ENCODE data around the gene NFS1. TPM values are rescaled to one million over a fixed set of nuclear protein-coding genes. Genes with fewer than 3 reads are reported as not detected.
"Not testable (repeated sequence)": the region's sequence is repeated elsewhere in the genome, so short reads cannot be mapped to it uniquely, and the experiment has no call there.

The NFS1 gene
- total RNA-seq, 1 donor from 2014 or later: 8.9 TPM

- DNase-seq (ENCODE audit: low read depth in 2 of 2): no peak
These were observed 30.9 kb upstream of the NFS1 start for GRCh38 chr20:35729836-35730582.

- DNase-seq (ENCODE audit: low read depth in 2 of 2): no peak
These were observed 30.2 kb upstream of the NFS1 start for GRCh38 chr20:35729283-35729807.

- no peak for DNase-seq (ENCODE audit: low read depth in 2 of 2)
These were observed 27.9 kb upstream of the NFS1 start for GRCh38 chr20:35726842-35727711.

GRCh38 chr20:35724321-35725230 lies 25.4 kb upstream of the NFS1 start:
- DNase-seq (ENCODE audit: low read depth in 2 of 2): no peak

- not testable (repeated sequence) for DNase-seq (ENCODE audit: low read depth in 2 of 2)
These were observed 24.6 kb upstream of the NFS1 start for GRCh38 chr20:35723652-35724320.

- not testable (repeated sequence) for DNase-seq (ENCODE audit: low read depth in 2 of 2)
These were observed 24.1 kb upstream of the NFS1 start for GRCh38 chr20:35723275-35723639.

- DNase-seq (ENCODE audit: low read depth in 2 of 2): no peak
These were observed 22.5 kb upstream of the NFS1 start for GRCh38 chr20:35721621-35722020.

- no peak for DNase-seq (ENCODE audit: low read depth in 2 of 2)
These were observed 22.1 kb upstream of the NFS1 start for GRCh38 chr20:35721219-35721618.

GRCh38 chr20:35720165-35721123 lies 21.3 kb upstream of the NFS1 start:
- no peak for DNase-seq (ENCODE audit: low read depth in 2 of 2)

- no peak for DNase-seq (ENCODE audit: low read depth in 2 of 2)
These were observed 20.6 kb upstream of the NFS1 start for GRCh38 chr20:35719717-35720116.

GRCh38 chr20:35718972-35719635 lies 20.0 kb upstream of the NFS1 start:
- DNase-seq (ENCODE audit: low read depth in 2 of 2): no peak

GRCh38 chr20:35718321-35718720 lies 19.2 kb upstream of the NFS1 start:
- DNase-seq (ENCODE audit: low read depth in 2 of 2): not testable (repeated sequence)

- DNase-seq (ENCODE audit: low read depth in 2 of 2): no peak
These were observed 17.2 kb upstream of the NFS1 start for GRCh38 chr20:35716330-35716729.

GRCh38 chr20:35715652-35716051 lies 16.5 kb upstream of the NFS1 start:
- no peak for DNase-seq (ENCODE audit: low read depth in 2 of 2)

- no peak for DNase-seq (ENCODE audit: low read depth in 2 of 2)
These were observed 15.0 kb upstream of the NFS1 start for GRCh38 chr20:35714127-35714526.

- not testable (repeated sequence) for DNase-seq (ENCODE audit: low read depth in 2 of 2)
These were observed 14.0 kb upstream of the NFS1 start for GRCh38 chr20:35713120-35713519.

GRCh38 chr20:35711588-35712209 lies 12.5 kb upstream of the NFS1 start:
- DNase-seq (ENCODE audit: low read depth in 2 of 2): no peak

- no peak for DNase-seq (ENCODE audit: low read depth in 2 of 2)
These were observed 11.9 kb upstream of the NFS1 start for GRCh38 chr20:35710884-35711587.
